WTC11 (cell line): ENCODE results near the gene MAEA. TPM values are rescaled to one million over a fixed set of nuclear protein-coding genes. Genes with fewer than 3 reads are reported as not detected.
A peak's percentile ranks its signal among the peaks of the same experiment; 100 is the strongest.

Source experiments
- ATAC-seq: fragments of 200-7000 bp; cut with Tn5 transposase; 2 replicates; pipeline ENCODE4 v1.10.0; 2021; ENCODE audit warnings: mild to moderate bottlenecking, moderate library complexity
- CTCF ChIA-PET: fragments of 300-600 bp; sonication (Branson Sonifier 250); formaldehyde crosslinking; loops from one replicate; lab custom pipeline; 2021; ENCODE audit warnings: antibody characterized with exemption; lab: Charles Lee
- POLR2A ChIA-PET: fragments of 350-600 bp; sonication (Branson Sonifier 250); formaldehyde crosslinking; loops from one replicate; lab custom pipeline; 2021; ENCODE audit warnings: antibody characterized with exemption; lab: Charles Lee
- DNase-seq: peaks from one replicate; pipeline ENCODE4 v3.0.0; 2021; ENCODE audit warnings: low spot score
- H3K27ac Mint-ChIP-seq: 2 replicates; pipeline ENCODE4 v1.8.0; 2021; ENCODE audit warnings: mixed read lengths
- H3K27me3 Mint-ChIP-seq: 2 replicates; pipeline ENCODE4 v1.8.0; 2021; ENCODE audit warnings: low read depth, mild to moderate bottlenecking, moderate library complexity, mixed read lengths
- H3K36me3 Mint-ChIP-seq: 2 replicates; pipeline ENCODE4 v1.8.0; 2021; ENCODE audit warnings: mixed read lengths
- H3K4me1 Mint-ChIP-seq: 2 replicates; pipeline ENCODE4 v1.8.0; 2022; ENCODE audit warnings: mixed read lengths
- H3K4me3 Mint-ChIP-seq: 2 replicates; pipeline ENCODE4 v1.8.0; 2021; ENCODE audit warnings: mild to moderate bottlenecking, moderate library complexity, mixed read lengths
- H3K9me3 Mint-ChIP-seq: 2 replicates; pipeline ENCODE4 v1.8.0; 2021; ENCODE audit warnings: mixed read lengths
- GABPB1 ChIP-seq: sonication (generic); formaldehyde crosslinking; IDR thresholded peaks from 2 replicates; pipeline ENCODE4 v1.8.1; 2023; ENCODE audit warnings: mild to moderate bottlenecking, missing genetic modification reagents
- GTF2I ChIP-seq: fragments of 250-450 bp; sonication (Bioruptor Pico); conservative IDR thresholded peaks from 2 replicates; pipeline ENCODE4 v1.4.0; 2021; ENCODE audit warnings: mild to moderate bottlenecking
- JUN ChIP-seq: sonication (generic); formaldehyde crosslinking; IDR thresholded peaks from 2 replicates; pipeline ENCODE4 v1.8.0; 2023; ENCODE audit warnings: mild to moderate bottlenecking, missing genetic modification reagents
- MYBL2 ChIP-seq: sonication (generic); formaldehyde crosslinking; IDR thresholded peaks from 2 replicates; pipeline ENCODE4 v1.8.1; 2023; ENCODE audit warnings: mild to moderate bottlenecking, moderate library complexity, missing genetic modification reagents
- NFE2L1 ChIP-seq: sonication (generic); formaldehyde crosslinking; IDR thresholded peaks from 2 replicates; pipeline ENCODE4 v1.8.1; 2023; ENCODE audit warnings: missing genetic modification reagents
- NR2C2 ChIP-seq: sonication (generic); formaldehyde crosslinking; IDR thresholded peaks from 2 replicates; pipeline ENCODE4 v1.8.0; 2022; ENCODE audit warnings: mild to moderate bottlenecking, missing genetic modification reagents
- OVOL2 ChIP-seq: fragments of 250-450 bp; sonication (Bioruptor Pico); IDR thresholded peaks from 2 replicates; pipeline ENCODE4 v1.9.0; 2021; ENCODE audit warnings: mild to moderate bottlenecking, borderline replicate concordance
- RELA ChIP-seq: sonication (generic); formaldehyde crosslinking; IDR thresholded peaks from 2 replicates; pipeline ENCODE4 v1.8.1; 2022; ENCODE audit warnings: missing genetic modification reagents, mild to moderate bottlenecking, borderline replicate concordance
- RORB ChIP-seq: fragments of 250-450 bp; sonication (Bioruptor Pico); IDR thresholded peaks from 2 replicates; pipeline ENCODE4 v1.9.0; 2021; ENCODE audit warnings: mild to moderate bottlenecking
- TCF7 ChIP-seq: sonication (generic); formaldehyde crosslinking; IDR thresholded peaks from 2 replicates; pipeline ENCODE4 v1.8.0; 2022; ENCODE audit warnings: mild to moderate bottlenecking, low read depth, missing genetic modification reagents, moderate library complexity
- TEAD1 ChIP-seq: sonication (generic); formaldehyde crosslinking; IDR thresholded peaks from 2 replicates; pipeline ENCODE4 v1.8.0; 2022; ENCODE audit warnings: mild to moderate bottlenecking, missing genetic modification reagents
- ZNF121 ChIP-seq: sonication (generic); formaldehyde crosslinking; IDR thresholded peaks from 2 replicates; pipeline ENCODE4 v1.8.0; 2023; ENCODE audit warnings: missing genetic modification reagents
- ZNF396 ChIP-seq: fragments of 250-450 bp; sonication (Bioruptor Pico); IDR thresholded peaks from 2 replicates; pipeline ENCODE4 v1.8.0; 2021; ENCODE audit warnings: mild to moderate bottlenecking, moderate library complexity, borderline replicate concordance
- total RNA-seq: library from RNA; stranded (reverse); gene quantifications from 3 replicates; pipeline ENCODE4 v1.2.3, GENCODE V29; 2021
- TF ChIP-seq, protein P1 (sequence below): fragments of 250-450 bp; sonication (Bioruptor Pico); IDR thresholded peaks from 2 replicates; pipeline ENCODE4 v1.9.0; 2021; ENCODE audit warnings: mild to moderate bottlenecking
- TF ChIP-seq, protein P2 (sequence below): sonication (generic); formaldehyde crosslinking; IDR thresholded peaks from 2 replicates; pipeline ENCODE4 v1.8.1; 2023; ENCODE audit warnings: mild to moderate bottlenecking, missing genetic modification reagents, moderate library complexity
- TF ChIP-seq, protein P3 (sequence below): sonication (generic); formaldehyde crosslinking; IDR thresholded peaks from 2 replicates; pipeline ENCODE4 v1.8.0; 2023; ENCODE audit warnings: missing genetic modification reagents, mild to moderate bottlenecking, borderline replicate concordance
- TF ChIP-seq, protein P4 (sequence below): sonication (generic); formaldehyde crosslinking; IDR thresholded peaks from 2 replicates; pipeline ENCODE4 v1.8.0; 2022; ENCODE audit warnings: missing genetic modification reagents

MAEA gene
- total RNA-seq, 1 experiment from 2014 or later, result 86.9 TPM

DNA sequence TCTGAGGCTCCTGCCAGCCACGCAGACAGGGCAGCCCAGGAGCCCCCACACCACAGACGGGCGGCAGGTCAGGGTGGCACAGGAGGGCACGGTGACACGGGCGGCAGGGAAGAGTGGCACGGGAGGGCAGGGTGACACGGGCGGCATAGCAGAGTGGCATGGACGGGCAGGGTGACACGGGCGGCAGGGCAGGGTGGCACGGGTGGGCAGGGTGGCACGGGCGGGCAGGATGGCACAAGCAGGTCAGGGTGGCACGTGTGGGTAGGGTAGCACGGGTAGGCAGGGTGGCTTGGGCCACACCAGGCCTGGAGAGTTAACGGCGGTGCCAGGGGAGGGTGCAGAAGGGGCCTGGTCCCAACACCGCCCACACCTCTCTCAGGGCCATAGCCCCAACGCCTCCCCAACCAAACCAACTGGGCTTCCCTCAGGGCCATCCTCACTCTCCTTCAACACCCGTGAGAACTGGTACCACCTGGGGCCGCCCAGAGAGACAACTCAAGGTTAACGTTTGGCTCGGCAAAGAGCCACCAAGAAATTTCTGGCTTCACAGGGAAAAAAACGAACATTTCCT is 44.1 kb upstream of the MAEA start (continued):
- TF ChIP-seq NFE2L1 (CRISPR knock-in tag), result no peak

DNA sequence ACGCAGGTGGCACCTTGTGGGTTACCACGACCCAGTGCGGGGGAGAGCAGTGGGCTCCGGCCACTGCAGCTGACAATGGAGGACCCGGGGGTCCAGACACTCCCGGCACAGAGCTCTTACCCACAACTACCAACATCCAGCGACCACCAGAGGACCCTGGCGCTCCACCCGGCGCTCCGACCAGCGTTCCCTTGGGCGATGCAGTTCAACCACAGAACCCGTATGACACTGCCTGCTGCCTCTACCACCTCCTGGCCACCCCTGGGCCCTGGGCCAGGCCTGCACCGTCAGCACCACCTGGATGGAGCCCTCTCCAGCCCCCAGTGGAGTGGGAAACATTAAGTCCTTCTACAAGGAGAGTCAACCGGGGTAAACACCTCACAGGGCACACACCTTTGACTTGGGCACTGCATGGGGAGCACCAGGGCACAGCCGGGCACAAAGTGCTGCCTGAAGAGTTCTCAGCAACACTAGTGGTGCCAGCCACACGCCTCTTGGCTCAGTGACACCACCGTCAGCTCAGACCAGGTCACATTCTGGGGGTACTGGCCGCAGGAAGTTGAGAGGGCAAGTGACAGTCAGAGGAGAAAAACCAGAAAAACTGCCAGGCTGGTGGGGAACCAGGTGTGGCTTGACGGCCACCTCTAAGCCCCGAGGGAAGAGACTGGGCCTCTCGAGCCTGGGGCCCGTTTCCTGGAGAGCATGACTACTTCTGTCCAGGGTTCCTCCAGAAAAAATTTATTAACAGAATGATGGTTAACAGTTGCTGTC is 43.4 kb upstream of the MAEA start:
- H3K9me3 Mint-ChIP-seq, result peaks cover 14% of the 10 kb centered on the region
- DNase-seq, result peak; percentile 11
- H3K27ac Mint-ChIP-seq, result no peak overlapping the region
- ChIA-PET CTCF (interaction anchor here (1.6 kb wide), 1 partner anchor 110 kb away, joined by 4 read pairs; no protein-coding TSS in a partner anchor), POLR2A (no interaction called here)
- peaks cover 15% of the 10 kb centered on the region for H3K36me3 Mint-ChIP-seq
- H3K4me1 Mint-ChIP-seq, result peaks cover 16% of the 10 kb centered on the region
- no peak for ATAC-seq
- peak overlapping the region; percentile 70 for H3K4me3 Mint-ChIP-seq
- H3K27me3 Mint-ChIP-seq, result peaks cover 8% of the 10 kb centered on the region
- TF ChIP-seq, protein P1, sequence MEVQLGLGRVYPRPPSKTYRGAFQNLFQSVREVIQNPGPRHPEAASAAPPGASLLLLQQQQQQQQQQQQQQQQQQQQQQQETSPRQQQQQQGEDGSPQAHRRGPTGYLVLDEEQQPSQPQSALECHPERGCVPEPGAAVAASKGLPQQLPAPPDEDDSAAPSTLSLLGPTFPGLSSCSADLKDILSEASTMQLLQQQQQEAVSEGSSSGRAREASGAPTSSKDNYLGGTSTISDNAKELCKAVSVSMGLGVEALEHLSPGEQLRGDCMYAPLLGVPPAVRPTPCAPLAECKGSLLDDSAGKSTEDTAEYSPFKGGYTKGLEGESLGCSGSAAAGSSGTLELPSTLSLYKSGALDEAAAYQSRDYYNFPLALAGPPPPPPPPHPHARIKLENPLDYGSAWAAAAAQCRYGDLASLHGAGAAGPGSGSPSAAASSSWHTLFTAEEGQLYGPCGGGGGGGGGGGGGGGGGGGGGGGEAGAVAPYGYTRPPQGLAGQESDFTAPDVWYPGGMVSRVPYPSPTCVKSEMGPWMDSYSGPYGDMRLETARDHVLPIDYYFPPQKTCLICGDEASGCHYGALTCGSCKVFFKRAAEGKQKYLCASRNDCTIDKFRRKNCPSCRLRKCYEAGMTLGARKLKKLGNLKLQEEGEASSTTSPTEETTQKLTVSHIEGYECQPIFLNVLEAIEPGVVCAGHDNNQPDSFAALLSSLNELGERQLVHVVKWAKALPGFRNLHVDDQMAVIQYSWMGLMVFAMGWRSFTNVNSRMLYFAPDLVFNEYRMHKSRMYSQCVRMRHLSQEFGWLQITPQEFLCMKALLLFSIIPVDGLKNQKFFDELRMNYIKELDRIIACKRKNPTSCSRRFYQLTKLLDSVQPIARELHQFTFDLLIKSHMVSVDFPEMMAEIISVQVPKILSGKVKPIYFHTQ (CRISPR knock-in tag), result no peak
- TF ChIP-seq JUN (no peak), OVOL2 (no peak), RORB (CRISPR knock-in tag) (no peak)

DNA sequence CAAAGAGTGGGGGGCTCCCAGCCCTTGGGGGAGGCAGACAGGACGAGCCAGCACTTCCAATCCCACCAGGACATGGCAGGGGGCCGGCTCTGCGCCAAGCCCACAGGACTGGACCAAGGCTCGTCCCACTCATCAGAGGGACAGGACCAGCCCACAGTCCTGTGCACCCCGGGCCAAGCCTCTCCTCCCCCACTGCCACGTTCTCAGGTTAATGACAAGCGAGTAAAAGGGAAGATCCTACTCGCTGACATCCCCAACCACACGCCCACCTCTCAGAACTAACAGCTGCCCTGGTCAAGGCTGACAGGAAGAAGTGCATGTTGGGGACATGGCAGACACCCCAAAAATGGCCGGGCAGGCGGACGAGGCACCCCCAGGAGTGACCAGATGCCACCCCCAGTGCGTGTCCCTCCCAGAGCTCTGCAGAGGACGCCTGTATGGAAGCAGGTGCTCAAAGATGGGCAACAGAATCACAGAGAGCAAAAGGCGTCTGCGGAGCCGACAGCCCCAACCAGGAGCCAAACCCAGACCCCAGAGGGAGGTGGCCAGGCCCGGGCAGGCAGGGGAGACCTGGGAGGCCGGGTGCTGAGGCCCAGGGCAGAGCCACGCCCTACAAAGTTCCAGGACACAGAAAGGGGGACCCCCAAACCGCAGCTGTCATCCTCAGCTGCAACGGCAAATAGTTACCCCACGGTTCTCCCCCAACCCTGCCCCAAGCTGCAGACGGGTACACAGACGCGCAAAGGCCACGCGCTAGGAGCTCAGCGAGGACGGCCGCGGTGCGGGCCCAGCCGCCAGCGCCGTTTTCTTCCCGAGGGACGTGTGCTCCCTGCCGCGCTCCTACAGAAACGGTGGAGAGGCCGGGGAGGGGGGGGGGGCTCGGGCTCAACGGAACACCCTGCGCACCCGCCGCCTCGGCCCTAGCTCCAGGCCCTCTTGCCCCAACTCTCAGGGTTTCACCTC is 42.5 kb upstream of the MAEA start:
- POLR2A ChIA-PET, result interaction anchor here (1.0 kb wide), 1 partner anchor 39 kb away, joined by 3 read pairs; no protein-coding TSS in a partner anchor
- peaks cover 24% of the 10 kb centered on the region for H3K36me3 Mint-ChIP-seq
- no peak for TF ChIP-seq TCF7 (CRISPR knock-in tag)
- no peak for TF ChIP-seq GTF2I (CRISPR knock-in tag)
- no peak for TF ChIP-seq ZNF121
- no peak for TF ChIP-seq GABPB1 (CRISPR knock-in tag)
- TF ChIP-seq, protein P2, sequence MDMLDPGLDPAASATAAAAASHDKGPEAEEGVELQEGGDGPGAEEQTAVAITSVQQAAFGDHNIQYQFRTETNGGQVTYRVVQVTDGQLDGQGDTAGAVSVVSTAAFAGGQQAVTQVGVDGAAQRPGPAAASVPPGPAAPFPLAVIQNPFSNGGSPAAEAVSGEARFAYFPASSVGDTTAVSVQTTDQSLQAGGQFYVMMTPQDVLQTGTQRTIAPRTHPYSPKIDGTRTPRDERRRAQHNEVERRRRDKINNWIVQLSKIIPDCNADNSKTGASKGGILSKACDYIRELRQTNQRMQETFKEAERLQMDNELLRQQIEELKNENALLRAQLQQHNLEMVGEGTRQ (CRISPR knock-in tag), result no peak
- TF ChIP-seq RELA (CRISPR knock-in tag), result no peak
- no peak for TF ChIP-seq ZNF396 (CRISPR knock-in tag)
- TF ChIP-seq TEAD1 (CRISPR knock-in tag), result no peak
- TF ChIP-seq, protein P3, sequence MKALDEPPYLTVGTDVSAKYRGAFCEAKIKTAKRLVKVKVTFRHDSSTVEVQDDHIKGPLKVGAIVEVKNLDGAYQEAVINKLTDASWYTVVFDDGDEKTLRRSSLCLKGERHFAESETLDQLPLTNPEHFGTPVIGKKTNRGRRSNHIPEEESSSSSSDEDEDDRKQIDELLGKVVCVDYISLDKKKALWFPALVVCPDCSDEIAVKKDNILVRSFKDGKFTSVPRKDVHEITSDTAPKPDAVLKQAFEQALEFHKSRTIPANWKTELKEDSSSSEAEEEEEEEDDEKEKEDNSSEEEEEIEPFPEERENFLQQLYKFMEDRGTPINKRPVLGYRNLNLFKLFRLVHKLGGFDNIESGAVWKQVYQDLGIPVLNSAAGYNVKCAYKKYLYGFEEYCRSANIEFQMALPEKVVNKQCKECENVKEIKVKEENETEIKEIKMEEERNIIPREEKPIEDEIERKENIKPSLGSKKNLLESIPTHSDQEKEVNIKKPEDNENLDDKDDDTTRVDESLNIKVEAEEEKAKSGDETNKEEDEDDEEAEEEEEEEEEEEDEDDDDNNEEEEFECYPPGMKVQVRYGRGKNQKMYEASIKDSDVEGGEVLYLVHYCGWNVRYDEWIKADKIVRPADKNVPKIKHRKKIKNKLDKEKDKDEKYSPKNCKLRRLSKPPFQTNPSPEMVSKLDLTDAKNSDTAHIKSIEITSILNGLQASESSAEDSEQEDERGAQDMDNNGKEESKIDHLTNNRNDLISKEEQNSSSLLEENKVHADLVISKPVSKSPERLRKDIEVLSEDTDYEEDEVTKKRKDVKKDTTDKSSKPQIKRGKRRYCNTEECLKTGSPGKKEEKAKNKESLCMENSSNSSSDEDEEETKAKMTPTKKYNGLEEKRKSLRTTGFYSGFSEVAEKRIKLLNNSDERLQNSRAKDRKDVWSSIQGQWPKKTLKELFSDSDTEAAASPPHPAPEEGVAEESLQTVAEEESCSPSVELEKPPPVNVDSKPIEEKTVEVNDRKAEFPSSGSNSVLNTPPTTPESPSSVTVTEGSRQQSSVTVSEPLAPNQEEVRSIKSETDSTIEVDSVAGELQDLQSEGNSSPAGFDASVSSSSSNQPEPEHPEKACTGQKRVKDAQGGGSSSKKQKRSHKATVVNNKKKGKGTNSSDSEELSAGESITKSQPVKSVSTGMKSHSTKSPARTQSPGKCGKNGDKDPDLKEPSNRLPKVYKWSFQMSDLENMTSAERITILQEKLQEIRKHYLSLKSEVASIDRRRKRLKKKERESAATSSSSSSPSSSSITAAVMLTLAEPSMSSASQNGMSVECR, result no peak
- TF ChIP-seq, protein P4, sequence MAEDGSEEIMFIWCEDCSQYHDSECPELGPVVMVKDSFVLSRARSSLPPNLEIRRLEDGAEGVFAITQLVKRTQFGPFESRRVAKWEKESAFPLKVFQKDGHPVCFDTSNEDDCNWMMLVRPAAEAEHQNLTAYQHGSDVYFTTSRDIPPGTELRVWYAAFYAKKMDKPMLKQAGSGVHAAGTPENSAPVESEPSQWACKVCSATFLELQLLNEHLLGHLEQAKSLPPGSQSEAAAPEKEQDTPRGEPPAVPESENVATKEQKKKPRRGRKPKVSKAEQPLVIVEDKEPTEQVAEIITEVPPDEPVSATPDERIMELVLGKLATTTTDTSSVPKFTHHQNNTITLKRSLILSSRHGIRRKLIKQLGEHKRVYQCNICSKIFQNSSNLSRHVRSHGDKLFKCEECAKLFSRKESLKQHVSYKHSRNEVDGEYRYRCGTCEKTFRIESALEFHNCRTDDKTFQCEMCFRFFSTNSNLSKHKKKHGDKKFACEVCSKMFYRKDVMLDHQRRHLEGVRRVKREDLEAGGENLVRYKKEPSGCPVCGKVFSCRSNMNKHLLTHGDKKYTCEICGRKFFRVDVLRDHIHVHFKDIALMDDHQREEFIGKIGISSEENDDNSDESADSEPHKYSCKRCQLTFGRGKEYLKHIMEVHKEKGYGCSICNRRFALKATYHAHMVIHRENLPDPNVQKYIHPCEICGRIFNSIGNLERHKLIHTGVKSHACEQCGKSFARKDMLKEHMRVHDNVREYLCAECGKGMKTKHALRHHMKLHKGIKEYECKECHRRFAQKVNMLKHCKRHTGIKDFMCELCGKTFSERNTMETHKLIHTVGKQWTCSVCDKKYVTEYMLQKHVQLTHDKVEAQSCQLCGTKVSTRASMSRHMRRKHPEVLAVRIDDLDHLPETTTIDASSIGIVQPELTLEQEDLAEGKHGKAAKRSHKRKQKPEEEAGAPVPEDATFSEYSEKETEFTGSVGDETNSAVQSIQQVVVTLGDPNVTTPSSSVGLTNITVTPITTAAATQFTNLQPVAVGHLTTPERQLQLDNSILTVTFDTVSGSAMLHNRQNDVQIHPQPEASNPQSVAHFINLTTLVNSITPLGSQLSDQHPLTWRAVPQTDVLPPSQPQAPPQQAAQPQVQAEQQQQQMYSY (CRISPR knock-in tag), result no peak
- no peak for TF ChIP-seq MYBL2
- TF ChIP-seq NR2C2 (CRISPR knock-in tag), result no peak

More for the DNA sequence above, 42.5 kb upstream of the MAEA start:
- H3K4me3 Mint-ChIP-seq, result peak overlapping the region; percentile 70
- ATAC-seq, result no peak
- peaks cover 16% of the 10 kb centered on the region for H3K4me1 Mint-ChIP-seq
- H3K27ac Mint-ChIP-seq, result no peak overlapping the region
- H3K9me3 Mint-ChIP-seq, result peaks cover 20% of the 10 kb centered on the region
- CTCF ChIA-PET, result interaction anchor here (0.7 to 1.6 kb wide), 3 partner anchors 90 to 109 kb away, joined by 4 to 5 read pairs (median 4); no protein-coding TSS in a partner anchor
- peak; percentile 18 for DNase-seq
- peaks cover 12% of the 10 kb centered on the region for H3K27me3 Mint-ChIP-seq
